ENCODE data around the gene VPS13C.

- TF ChIP-seq EZH2 (IDR thresholded peaks at IDR 0.05; ENCODE audit: borderline replicate concordance, low read length) (no peak), CTCF (IDR thresholded peaks at IDR 0.05; ENCODE audit: low read length) (no peak)
Measured at GRCh38 chr15:61827131-61827530, 233.1 kb downstream of the VPS13C start.

All from OCI-LY1 (cell line).